ENCODE measurements around the gene SLC66A3.
"Not testable (repeated sequence)": the region's sequence is repeated elsewhere in the genome, so short reads cannot be mapped to it uniquely, and the experiment has no call there.

Gene SLC66A3

GRCh38 chr2:11165046-11165445 is 9.8 kb downstream of the SLC66A3 start:
- DNase-seq: not testable (repeated sequence)

GRCh38 chr2:11166476-11166875 is 11.2 kb downstream of the SLC66A3 start:
- DNase-seq: no peak

GRCh38 chr2:11168488-11168887 is 13.2 kb downstream of the SLC66A3 start:
- no peak for DNase-seq

- no peak for DNase-seq
Measured at GRCh38 chr2:11169333-11169732, 14.1 kb downstream of the SLC66A3 start.

- no peak for DNase-seq
Measured at GRCh38 chr2:11174222-11174621, 19.0 kb downstream of the SLC66A3 start.

- DNase-seq: no peak
Measured at GRCh38 chr2:11175293-11175795, 20.1 kb downstream of the SLC66A3 start.

- DNase-seq: no peak
Measured at GRCh38 chr2:11177871-11178690, 22.8 kb downstream of the SLC66A3 start.

GRCh38 chr2:11179196-11179595 is 23.9 kb downstream of the SLC66A3 start:
- no peak for DNase-seq

GRCh38 chr2:11179899-11180298 is 24.6 kb downstream of the SLC66A3 start:
- DNase-seq: no peak

GRCh38 chr2:11180653-11181052 is 25.4 kb downstream of the SLC66A3 start:
- DNase-seq: no peak

GRCh38 chr2:11182951-11183350 is 27.7 kb downstream of the SLC66A3 start:
- DNase-seq: no peak

GRCh38 chr2:11186145-11186544 is 30.9 kb downstream of the SLC66A3 start:
- no peak for DNase-seq

- no peak for DNase-seq
Measured at GRCh38 chr2:11187083-11187619, 31.9 kb downstream of the SLC66A3 start.

GRCh38 chr2:11187731-11188130 is 32.5 kb downstream of the SLC66A3 start:
- DNase-seq: no peak

GRCh38 chr2:11196246-11196645 is 41.0 kb downstream of the SLC66A3 start:
- no peak for DNase-seq

GRCh38 chr2:11200651-11201050 is 45.4 kb downstream of the SLC66A3 start:
- no peak for DNase-seq

- no peak for DNase-seq
Measured at GRCh38 chr2:11201969-11202368, 46.7 kb downstream of the SLC66A3 start.

- DNase-seq: no peak
Measured at GRCh38 chr2:11203480-11203879, 48.2 kb downstream of the SLC66A3 start.

GRCh38 chr2:11208083-11208482 is 52.8 kb downstream of the SLC66A3 start:
- no peak for DNase-seq

- no peak for DNase-seq
Measured at GRCh38 chr2:11212645-11213044, 57.4 kb downstream of the SLC66A3 start.

GRCh38 chr2:11213090-11213638 is 57.9 kb downstream of the SLC66A3 start:
- no peak for DNase-seq

- DNase-seq: no peak
Measured at GRCh38 chr2:11213975-11214374, 58.7 kb downstream of the SLC66A3 start.

- DNase-seq: no peak
Measured at GRCh38 chr2:11214770-11215169, 59.5 kb downstream of the SLC66A3 start.

GRCh38 chr2:11215407-11215806 is 60.1 kb downstream of the SLC66A3 start:
- DNase-seq: no peak

Measured in NCI-H1417 treated with DMSO at 0.1 percent for 48 hours (cell line).